Measurements from ENCODE around the gene CFAP210.

CFAP210 gene, protein sequence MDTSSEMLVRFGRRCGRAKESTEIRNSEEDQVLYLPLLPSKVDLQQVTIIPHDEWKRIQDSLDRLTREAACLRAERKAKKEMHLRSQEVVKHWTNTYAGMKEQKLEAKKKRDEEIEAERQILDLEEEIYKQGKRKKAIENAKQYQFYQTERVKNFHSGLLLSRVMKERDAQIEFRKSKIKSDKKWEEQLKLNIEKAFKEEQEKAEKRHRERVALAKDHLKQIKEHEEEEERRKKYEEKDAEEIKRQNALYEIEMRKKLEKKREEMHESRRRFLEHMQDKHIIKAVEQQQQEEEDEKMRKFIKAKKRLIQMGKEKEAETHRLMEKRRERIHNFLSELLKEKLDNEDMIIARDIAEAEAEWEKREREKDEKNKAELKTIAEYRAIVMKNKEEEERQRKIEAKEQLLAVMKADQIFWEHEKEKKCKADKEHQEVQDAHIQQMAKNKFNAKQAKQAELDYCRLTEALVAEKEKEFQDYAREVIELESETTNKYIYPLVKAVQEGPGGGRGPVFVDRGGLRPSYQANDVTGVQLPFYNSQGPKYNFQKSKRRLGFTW

DNA sequence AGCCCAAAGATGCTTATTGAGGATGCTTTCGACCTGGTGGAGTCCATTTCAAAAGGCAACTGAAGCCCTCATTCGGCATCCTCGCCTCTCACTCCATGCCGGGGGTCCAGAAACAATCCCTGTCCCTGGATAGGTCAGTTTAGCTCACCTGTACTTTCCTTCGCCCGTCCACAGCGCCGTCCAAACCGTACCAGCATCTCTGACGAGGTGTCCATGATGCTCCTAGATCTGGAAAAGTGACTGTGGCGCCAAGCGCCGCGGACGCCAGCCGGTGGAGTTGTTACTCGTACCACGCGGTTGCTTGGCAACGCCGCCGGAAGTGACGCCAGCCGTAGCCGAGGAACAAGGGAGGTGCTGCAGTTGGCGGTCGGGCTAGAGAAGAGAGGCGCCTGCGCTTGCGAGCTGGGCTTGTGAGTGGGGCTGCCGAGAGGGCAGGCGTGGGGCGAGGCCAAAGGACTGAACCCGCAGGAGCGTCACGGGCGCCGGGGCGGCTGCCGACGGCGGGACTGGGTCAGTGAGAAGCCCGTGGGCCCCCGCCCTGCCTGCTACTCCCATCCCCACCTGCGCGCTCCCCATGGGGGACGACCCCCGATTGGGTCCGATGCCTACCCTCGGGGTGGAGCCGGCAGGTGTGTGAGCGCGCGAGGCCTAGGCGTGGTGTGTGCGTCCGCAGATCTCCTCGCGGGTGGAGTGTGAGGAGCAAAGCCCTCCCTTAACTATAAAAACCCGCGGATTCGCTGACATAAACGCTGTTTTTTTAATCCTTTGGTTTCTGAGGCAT lies at the start of gene CFAP210, which contains the start of gene PHOSPHO2:
Gene CFAP210 (minus strand): TSS at position 293 of the 781 bp plus-strand sequence. CDS start 78 bp downstream, at position 215.
Gene PHOSPHO2 (plus strand): TSS at position 357 of the 781 bp plus-strand sequence. CDS start 6,503 bp downstream, outside the sequence.
- DNase-seq (ENCODE audit: low read depth), result peak; percentile 97

DNA sequence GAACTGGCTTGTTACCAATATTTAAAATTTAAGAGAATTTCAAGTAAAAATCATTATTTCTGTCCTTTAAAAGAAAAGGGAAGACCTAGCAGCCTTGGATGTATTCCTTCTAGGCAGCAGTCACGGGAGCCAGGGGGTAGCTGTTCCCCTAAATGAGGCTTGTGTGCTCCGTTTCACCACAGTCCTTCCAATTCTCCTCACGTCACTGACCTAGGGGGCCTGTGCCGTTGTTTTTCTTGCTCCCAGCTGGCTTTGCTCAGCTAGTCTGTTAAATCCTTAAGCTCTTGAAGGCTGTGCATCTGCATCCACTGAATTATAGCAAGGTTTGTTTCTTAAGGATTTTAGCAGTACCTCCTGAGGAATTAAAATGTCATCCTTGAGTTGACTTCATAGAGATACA lies 49.3 kb upstream of the CFAP210 start:
- no peak for DNase-seq (ENCODE audit: low read depth)

DNA sequence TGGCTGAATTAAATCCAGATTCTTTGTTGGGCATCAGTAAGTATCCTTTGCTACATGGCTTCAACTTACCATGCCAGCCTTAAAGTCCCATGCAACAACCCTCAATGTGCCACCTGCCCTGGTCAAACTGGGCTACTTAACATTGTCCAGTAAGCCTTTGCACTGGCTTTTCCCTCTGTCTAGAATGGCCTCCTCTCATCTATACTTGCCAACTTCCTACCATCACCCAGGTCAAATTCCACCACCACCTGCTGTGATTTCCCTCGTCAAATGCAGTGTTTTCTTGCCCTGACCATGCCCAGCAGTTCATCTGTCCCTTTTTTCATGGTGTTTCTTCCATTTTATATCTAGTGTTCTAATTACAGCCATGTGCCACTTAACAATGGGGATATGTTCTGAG lies 45.1 kb upstream of the CFAP210 start:
- DNase-seq (ENCODE audit: low read depth), result no peak

DNA sequence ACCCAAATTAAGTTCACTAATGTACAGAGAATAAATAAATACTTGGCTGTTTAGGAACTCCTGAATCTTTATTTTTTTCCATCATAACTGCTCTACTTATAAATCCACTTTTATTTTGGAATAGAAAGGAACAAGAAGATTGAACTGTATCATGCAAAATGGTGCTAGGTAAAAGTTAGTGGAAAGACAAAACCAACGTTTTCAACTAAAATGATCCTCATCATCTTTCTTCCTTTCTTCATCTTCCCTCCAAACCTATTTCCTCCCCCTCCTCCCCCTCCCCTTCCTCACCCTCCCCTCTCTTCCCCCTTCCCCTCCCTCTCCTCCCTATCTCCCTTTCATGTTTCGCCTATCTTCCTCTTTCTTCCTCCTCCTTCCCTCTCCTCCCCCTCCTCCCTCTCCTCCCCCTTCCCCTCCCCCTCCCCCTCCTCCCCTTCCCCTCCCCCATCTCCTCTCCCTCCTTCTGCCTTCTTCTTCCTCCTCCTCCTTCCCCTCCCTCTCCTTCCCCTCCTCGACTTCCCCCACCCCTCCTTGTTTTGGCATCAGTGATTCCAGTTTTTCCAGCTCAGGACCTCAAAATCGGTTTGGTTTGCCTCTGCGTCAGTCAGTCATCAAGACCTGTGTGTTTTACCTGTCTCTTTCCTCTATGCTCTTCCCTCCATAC lies 44.5 kb upstream of the CFAP210 start:
- DNase-seq (ENCODE audit: low read depth), result no peak

DNA sequence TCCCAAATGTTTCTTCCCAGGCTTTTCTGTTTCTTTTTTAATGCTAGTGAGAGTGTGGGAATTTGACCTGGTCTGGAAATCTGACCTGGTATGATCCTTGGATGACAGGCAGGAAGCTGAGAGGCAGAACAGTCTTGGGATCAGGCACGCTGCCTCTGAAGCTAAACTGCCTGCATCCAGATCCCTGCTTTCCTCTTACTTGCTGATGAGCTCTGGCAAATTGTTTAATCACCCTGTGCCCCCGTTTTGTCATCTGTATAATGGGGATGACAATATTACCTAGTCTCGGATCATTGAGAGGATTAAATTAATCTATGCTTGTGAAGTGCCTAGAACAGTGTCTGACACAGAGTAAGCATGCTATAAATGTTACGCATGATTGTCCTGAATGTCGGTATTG lies 42.7 kb upstream of the CFAP210 start:
- no peak for DNase-seq (ENCODE audit: low read depth)

DNA sequence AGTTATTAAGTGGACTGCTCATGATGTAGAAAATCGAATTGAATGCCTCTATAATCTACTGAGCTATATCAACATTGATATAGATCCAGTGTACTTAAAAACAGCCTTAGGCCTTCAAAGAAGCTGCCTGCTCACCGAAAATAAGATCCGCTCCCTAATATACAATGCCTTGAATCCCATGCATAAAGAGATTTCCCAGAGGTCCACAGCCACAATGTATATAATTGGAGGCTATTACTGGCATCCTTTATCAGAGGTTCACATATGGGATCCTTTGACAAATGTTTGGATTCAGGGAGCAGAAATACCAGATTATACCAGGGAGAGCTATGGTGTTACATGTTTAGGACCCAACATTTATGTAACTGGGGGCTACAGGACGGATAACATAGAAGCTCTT lies 41.4 kb upstream of the CFAP210 start:
- no peak for DNase-seq (ENCODE audit: low read depth)

DNA sequence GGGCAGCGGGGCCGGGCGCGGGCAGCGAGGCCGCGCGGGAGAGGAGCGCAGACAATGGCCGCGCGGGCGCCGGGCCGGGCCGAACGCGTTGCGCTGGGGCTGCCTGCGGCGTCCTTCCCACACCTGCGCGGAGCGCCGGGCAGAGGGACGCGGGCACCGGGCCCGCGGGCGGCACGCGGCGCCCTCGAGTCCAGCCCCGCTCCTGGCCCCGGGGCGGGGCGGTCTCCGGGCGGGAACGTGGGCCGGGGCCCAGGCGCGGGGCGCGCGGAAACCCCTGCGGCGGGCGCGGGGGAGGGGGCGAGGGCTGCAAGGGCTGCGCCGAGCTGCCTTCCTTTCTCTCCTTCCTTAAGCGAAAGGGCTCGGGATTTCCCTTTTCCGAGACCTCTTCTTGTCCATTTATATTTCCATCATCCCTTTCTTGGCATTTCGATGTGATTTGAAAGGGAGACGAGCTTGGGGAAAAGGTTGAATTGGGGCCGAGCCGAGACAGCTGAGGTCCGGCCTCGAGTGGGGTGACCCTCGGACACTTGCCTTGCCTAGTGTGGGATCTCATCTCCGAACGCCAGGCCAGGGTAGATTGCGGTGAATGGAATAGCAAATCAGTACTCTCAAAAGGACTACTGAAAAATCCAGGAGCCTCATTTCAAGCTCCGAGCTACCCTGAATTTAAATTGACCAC lies 40.1 kb upstream of the CFAP210 start:
- no peak for DNase-seq (ENCODE audit: low read depth)

DNA sequence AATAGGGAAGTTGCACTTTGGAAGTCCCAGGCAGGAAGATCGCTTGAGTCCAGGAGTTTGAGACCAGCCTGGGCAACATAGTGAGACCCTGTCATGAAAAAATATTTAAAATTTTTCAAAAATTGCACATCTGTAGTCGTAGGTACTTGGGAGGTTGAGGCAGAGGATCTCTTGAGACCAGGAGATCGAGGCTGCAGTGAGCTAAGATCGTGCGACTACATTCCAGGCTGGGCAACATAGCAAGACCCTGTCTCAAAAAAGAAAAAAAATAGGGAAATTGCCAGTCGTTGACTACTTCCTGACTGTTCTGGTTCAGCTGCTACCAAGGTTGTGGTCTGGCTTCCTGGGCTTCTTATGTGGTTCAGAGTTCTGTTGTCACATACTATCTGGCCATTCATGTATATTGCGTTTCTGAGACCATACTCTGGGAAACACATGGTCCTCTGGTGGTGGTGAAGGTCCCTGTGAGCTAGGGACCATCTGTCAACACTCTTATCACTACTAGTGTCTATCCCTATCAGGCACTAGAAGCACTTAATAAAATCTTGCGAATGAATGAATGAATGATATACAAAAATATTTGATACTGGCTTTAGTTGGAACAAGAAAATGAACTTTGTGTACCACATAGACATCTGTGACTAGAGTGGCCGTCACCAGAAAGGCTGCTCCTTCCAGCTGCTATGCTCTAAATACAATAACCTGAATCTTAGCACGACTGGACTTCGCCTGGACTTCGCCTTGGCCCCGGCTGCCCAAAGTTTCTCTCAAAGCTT lies 38.6 kb upstream of the CFAP210 start:
- no peak for DNase-seq (ENCODE audit: low read depth)

DNA sequence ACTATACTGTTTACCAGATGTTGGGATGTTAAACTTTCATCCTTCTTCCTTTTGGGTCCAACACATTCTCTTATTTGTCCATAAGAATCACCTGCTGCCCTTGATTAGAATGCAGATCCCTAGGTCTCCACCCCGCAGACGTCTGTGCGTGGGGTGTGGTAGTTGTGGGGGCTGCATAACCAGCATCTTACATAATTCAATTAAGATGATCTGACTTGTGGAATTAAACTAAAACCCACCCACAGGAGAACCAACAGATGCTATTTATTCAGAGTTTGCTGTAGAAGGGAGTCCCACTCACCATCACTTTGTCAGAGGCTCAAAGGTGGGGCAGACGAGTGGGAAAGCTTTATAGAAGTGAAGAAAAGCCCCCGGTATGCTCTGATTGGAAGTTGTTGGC lies 37.9 kb upstream of the CFAP210 start:
- no peak for DNase-seq (ENCODE audit: low read depth)

DNA sequence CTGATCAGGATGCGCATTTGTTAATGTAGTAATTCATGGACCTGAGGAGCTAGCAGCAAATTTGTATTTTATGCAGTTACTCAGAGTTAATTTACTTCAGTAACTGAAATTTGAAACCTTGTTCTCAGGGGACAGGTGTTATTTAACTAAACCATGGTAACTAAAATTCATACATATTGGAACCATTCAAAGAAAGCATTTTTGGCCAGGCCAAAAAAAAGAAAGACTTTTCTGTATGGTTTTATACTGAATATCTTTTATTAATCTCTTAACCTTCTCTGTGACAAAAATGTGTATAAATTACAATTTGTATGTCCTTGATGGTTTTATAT lies 35.0 kb upstream of the CFAP210 start:
- no peak for DNase-seq (ENCODE audit: low read depth)

DNA sequence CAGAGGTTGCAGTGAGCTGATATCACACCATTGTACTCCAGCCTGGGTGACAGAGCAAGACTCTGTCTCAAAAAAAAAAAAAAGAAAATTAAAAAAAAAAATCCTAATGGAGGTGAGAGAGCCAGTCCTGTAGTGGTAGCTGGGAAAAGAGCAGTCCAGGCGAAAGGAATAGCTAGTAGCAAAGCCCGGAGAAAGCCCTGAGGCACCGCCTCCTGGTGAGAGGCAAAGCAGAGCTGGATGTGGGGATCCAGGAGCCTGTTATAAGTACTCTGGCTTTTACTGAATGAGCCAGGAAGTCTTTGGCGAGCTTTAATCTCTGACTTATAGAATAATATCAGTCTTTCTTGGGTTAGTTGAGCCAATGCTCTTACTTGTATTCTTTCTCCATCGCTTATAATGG lies 32.9 kb upstream of the CFAP210 start:
- no peak for DNase-seq (ENCODE audit: low read depth)

DNA sequence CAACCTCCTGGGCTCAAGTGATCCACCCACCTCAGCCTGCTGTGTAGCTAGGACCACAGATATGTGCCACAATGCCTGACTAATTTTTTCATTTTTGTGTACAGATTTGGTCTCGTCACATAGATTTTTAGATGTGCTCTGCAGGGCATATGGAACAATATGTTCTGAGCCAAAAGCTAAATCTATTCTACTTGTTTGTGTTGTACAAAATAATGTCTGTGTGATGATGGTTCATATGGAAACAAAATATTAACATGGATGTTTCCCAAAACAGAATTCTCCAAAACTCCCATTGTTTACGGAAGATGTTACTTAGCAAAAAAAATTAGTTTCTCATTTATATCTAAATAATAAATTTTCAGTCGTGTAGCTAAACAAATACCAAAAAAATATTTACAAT lies 26.8 kb upstream of the CFAP210 start:
- DNase-seq (ENCODE audit: low read depth), result no peak

DNA sequence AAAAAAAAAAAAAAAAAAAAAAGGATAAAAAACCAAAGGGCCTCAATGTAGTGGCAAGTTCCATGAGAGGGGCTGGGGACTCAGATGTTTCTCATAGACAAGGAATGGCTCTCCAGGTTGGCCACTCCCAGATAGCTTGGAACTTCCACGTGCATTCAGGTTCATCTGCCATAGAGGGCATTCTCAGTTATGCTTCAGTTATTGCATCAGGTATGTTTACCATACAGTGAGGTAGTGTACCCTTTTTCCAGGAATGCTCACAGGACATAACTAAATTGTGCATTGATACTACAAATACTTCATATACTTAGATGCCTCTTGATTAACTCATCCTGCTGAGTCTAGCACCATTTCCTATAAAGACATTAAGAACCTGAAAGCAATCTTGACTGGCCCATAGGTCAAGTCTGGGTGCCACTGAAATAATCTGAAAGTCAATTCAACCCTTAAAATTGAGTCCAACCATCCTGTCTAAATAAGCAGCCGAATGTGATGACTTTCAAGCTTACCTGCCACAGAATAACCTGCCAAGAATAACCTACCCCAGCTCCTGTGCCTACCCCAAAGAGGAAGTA lies 24.8 kb upstream of the CFAP210 start:
- no peak for DNase-seq (ENCODE audit: low read depth)

DNA sequence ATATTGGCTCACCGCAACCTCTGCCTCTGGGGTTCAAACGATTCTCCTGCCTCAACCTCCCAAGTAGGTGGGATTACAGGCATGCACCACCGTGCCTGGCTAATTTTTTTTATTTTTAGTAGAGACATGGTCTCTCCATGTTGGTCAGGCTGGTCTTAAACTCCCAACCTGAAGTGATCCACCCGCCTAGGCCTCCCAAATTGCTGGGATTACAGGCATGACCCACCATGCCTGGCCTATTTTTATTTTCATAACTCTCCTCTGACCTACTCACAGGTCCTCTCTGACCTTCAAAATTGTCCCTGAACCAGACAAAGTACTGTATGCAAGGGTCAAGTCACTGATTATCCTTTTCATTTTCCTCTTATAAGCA lies 23.5 kb upstream of the CFAP210 start:
- no peak for DNase-seq (ENCODE audit: low read depth)

DNA sequence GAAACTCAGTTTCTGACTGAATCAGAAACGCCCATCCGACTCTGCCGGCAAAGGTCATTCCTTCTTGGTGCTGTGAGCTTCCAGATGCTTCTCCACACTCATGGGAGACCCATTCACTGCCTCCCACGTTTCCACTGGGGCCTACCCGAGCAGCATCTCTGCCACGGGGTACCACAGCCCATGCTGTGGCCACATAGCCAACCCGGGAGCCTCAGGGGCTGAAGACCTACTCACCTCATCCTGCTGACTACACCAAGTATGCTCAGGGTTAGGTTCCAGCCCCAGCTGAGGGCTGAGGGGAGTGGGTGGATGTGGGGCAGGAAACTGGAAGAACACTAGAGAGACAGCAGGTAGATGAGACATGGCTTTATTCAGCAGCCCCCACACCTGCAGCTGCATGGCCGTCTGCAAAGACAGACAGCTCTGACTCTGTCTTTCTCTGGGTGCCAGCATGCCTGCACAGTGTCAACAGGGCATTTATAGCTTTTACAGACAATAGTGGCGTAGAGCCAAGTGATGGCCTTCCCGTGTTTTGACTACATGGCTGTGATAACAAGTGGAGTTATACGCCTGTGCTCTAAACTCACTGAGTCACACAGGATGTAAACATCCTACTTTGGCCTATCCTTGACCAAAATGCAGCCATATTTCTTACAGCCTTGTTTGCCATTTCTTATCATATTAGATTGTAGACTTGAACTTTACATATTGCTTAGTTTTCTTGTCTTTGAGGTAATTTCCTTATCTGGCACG lies 22.9 kb upstream of the CFAP210 start:
- peak; percentile 27 for DNase-seq (ENCODE audit: low read depth)

DNA sequence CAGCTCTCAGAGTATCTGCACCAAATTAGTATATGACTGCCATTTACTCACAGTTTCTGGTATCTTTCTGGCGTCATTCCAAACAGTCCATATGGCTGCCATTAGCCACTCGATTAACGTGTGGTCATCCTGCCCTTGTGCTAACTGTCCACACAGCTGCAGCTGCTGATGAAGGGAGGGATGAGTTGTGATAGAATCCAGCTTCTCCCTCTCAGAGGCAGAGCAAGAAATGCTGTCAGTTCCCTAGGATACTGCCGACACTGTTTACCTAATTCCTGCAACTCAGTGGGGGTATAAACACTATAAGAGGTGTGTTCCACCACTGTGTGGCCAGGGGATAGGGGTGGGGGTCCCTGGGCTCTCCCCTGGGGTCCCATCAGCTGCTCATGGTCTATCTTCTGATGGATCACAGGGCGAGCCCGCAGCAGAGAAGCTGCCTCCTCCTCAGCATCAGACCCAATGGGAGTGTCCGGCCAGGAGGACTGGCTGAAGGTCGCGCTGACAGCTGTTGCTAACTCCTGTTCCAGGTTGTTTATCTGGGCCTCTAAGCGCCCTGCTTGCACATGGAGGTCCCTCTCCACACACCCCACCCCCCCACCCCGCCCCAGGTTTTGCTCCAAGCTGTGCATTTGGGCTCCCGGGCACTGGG lies 22.2 kb upstream of the CFAP210 start:
- DNase-seq (ENCODE audit: low read depth), result peak; percentile 31

DNA sequence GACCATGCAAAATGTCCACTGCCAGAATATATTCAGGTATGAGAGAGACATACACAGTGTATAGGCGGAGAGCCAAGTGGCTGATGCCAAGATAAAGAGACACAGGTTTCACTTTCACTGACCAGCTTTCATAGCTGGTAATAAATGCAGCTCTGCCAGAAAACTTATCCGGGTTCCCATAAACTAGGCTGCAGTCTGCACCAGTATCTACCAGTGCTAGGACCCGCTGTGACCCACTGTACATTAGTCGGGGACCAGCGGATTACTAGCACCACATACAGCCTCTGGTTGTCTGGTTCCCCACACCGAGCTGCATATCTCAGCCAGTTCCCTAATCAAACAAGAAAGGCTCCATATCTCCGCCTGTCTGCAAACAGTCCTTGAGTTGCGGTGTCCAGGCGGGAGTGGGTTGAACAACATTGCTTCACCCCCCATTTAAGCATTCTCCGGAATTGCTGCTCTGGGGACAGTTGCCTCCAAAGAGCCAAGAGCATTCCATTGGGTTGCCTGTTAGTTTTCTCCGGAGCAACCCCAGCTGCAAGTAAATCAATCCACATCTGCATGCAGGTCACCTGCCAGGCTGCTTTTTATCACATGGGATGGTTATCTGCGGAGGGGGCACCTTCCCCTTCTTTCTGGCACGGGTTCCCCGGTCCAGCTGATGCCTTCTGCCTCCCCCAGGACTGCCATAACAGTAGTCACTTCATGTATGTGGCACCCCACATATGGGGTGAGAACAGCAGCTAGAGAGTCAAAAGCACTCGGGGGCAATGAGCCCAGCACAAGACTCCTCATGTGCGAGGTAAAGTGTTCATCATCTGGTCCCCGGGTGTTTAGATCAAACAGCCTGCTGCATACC lies 21.4 kb upstream of the CFAP210 start:
- DNase-seq (ENCODE audit: low read depth), result peak; percentile 42

DNA sequence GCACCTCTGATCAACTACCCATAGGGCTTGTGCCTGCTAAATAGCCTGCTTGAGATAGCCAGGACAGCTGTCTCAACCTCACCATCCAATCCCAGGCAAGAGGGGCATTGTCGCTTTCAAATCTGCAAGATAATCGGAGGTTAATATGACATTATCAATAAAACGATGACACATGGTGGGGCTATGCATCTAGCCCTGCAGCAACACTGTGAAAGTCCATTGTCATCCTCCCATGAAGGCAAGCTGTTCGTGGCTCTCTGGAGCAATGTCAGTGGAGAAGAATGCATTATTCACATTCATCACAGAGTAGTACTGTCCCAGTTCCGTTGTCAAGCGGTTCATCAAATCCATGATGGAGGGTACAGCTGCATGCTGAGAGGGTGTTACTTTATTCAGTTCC lies 20.5 kb upstream of the CFAP210 start:
- no peak for DNase-seq (ENCODE audit: low read depth)

DNA sequence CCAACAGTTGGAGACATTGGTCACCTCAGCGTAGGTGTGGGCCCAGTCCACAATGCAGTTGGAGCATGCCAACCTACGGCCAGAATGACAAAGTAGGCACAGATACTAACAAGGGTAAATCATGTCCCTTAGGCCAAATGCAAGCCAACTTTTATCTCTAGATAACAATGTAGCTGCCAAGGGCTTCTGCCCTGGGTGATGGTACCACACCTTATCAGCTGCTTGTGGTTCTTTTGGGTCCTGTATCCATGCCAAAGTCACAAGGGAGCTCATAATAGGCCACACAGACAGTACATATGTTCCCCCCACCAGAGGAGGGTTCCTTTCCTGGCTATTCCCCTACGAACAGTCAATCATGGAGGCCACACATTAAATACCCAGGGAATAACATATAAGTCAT lies 19.1 kb upstream of the CFAP210 start:
- DNase-seq (ENCODE audit: low read depth), result no peak
